Kidney (tissue), 14 donors: ENCODE measurements around the gene ADTRP. TPM values are rescaled to one million over a fixed set of nuclear protein-coding genes. Genes with fewer than 3 reads are reported as not detected.

Experiments
- DNase-seq, 5 donors: peaks; one replicate each; pipeline ENCODE4 v3.0.0-alpha.2; 2013 to 2020
- FAIRE-seq: peaks from 2 replicates; lab custom pipeline; 2012; peaks lifted over from hg19 to GRCh38; lab: Jason Lieb, UNC
- H3K27ac ChIP-seq, 2 donors: one replicate each; pipeline ENCODE4 v1.7.0; 2013; ENCODE audit warnings: low read depth in 2 of 2, low read length in 2 of 2, inconsistent platforms in 1 of 2
- H3K27me3 ChIP-seq: one replicate; pipeline ENCODE4 v1.7.1; 2013; ENCODE audit warnings: low read length, inconsistent platforms; ENCODE audit not compliant: control insufficient read depth, insufficient read depth
- H3K36me3 ChIP-seq, 3 donors: one replicate each; pipeline versions ENCODE4 v1.7.0 to v1.7.1; 2013; ENCODE audit warnings: low read length in 3 of 3, control low read depth in 1 of 3, inconsistent platforms in 1 of 3; ENCODE audit not compliant: insufficient read depth in 3 of 3, control insufficient read depth in 2 of 3
- H3K4me1 ChIP-seq, 3 donors: one replicate each; pipeline versions ENCODE4 v1.7.0 to v1.7.1; 2013; ENCODE audit warnings: low read length in 3 of 3, inconsistent platforms in 1 of 3, low read depth in 1 of 3; ENCODE audit not compliant: control insufficient read depth in 2 of 3, insufficient read depth in 2 of 3
- H3K4me3 ChIP-seq, 3 donors: one replicate each; pipeline versions ENCODE4 v1.7.0 to v1.8.1; 2013; ENCODE audit warnings: low read length in 3 of 3, control low read depth in 1 of 3, inconsistent platforms in 1 of 3
- H3K9ac ChIP-seq, 3 donors: one replicate each; pipeline versions ENCODE4 v1.7.0 to v1.7.1; 2013; ENCODE audit warnings: low read length in 3 of 3, control low read depth in 1 of 3, inconsistent platforms in 1 of 3
- H3K9me3 ChIP-seq, 3 donors: one replicate each; pipeline versions ENCODE4 v1.7.0 to v1.7.1; 2013; ENCODE audit warnings: low read length in 3 of 3, control low read depth in 1 of 3, inconsistent platforms in 1 of 3; ENCODE audit not compliant: control insufficient read depth in 2 of 3, insufficient read depth in 1 of 3
- CTCF ChIP-seq: IDR thresholded peaks from 3 replicates; pipeline ENCODE4 v1.5.1; 2012; ENCODE audit warnings: mild to moderate bottlenecking, moderate library complexity, borderline replicate concordance; ENCODE audit not compliant: insufficient read depth; ENCODE audit errors: extremely low read depth
- intact Hi-C: fragments of 100-400 bp; cut with DNase I; formaldehyde crosslinking; loops from one replicate; pipeline ENCODE4 v1.11.1; 2022
- polyA plus RNA-seq: library from polyadenylated mRNA; stranded (reverse); fragments of 350-450 nt; fragmentation: Illumina TruSeq; extraction: RNeasy Lipid Tissue Mini Kit (QIAGEN cat#74804); gene quantifications from one replicate; pipeline ENCODE4 v1.2.3, GENCODE V29; 2014; ENCODE audit warnings: low read depth, low replicate concordance; ENCODE audit not compliant: insufficient read depth
- total RNA-seq: library from RNA; stranded (reverse); fragmentation: NEBNext Ultra II Directional; extraction: Animal tissue kit (Norgen Biotek cat#: 25700); gene quantifications from one replicate; pipeline ENCODE4 v1.2.1, GENCODE V29; 2021
- donor health status: control.
- donor health status: control.
- donor health status: control.
- donor health status: control.
- donor health status: control.
- donor health status: DM: yes; HTN: yes; CAD: no.
- donor health status: Normal renal cell carcinoma (clear cell type).

ADTRP gene
- total and polyA plus RNA-seq, 2 donors from 2014 or later, result 2.7 to 5.9 TPM

GRCh38 chr6:11672669-11673068 is 105.9 kb downstream of the ADTRP start:
- no peaks in the 10 kb centered on the region for H3K36me3 ChIP-seq
- peaks cover 0 to 5% (median 0%) of the 10 kb centered on the region in 3 donors for H3K9me3 ChIP-seq
- TF ChIP-seq CTCF, result no peak
- H3K9ac ChIP-seq, result no peak overlapping the region
- DNase-seq (no peak), FAIRE-seq (no peak)
- H3K27me3 ChIP-seq, result no peaks in the 10 kb centered on the region
- intact Hi-C loops, result no loop called here
- no peaks in the 10 kb centered on the region for H3K4me1 ChIP-seq
- no peak overlapping the region for H3K4me3 ChIP-seq
- no peak overlapping the region for H3K27ac ChIP-seq

DNA sequence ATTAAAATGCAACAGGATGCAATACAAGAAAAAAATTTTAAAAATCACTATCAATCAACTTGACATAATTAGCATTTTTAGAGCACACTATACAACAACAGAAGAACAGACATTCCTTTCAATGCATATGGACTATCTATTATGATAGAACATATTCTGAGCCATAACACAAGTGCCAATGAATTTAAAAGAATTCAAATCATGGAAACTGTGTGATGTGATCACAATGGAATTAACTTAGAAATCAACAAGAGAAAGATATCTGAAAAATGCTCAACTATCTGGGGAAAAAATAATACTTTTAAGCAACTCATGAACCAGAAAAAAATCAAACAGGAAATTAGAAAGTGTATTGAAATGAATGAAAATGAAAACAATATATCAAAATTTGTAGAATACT is 106.3 kb downstream of the ADTRP start:
- Histone ChIP-seq H3K27me3 (no peaks in the 10 kb centered on the region), H3K4me3 (no peak overlapping the region), H3K9ac (no peak overlapping the region), H3K4me1 (no peaks in the 10 kb centered on the region), H3K27ac (no peak overlapping the region), H3K36me3 (no peaks in the 10 kb centered on the region), H3K9me3 (peaks cover 0 to 5% (median 0%) of the 10 kb centered on the region in 3 donors)
- FAIRE-seq (peak; percentile 8), DNase-seq (no peak)
- intact Hi-C loops, result no loop called here
- TF ChIP-seq CTCF, result no peak

DNA sequence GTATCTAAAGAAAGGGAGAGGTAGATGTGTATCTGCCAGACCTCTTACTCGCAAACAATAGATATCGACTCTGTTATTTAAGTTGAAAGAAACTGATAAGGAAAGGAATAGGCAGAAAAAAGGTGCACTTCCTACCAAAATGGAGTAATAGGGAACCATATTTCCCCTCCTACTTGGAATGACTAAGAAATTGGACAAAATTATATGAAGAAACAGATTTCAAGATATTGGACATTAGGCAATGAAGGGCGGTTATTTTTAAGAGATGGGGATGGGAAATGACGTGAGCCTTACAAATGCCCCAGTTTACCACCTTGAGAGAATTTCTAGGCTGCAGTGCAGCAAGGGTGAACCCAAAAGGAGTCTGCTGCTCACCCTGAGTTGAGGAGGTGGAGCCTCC is 108.9 kb downstream of the ADTRP start:
- no peak overlapping the region for H3K4me3 ChIP-seq
- H3K4me1 ChIP-seq, result no peaks in the 10 kb centered on the region
- no peak overlapping the region for H3K9ac ChIP-seq
- H3K27ac ChIP-seq, result no peak overlapping the region
- no peaks in the 10 kb centered on the region for H3K27me3 ChIP-seq
- FAIRE-seq (no peak), DNase-seq (no peak)
- intact Hi-C loops, result no loop called here
- TF ChIP-seq CTCF, result no peak
- H3K9me3 ChIP-seq, result peaks cover 0 to 5% (median 0%) of the 10 kb centered on the region in 3 donors
- H3K36me3 ChIP-seq, result no peaks in the 10 kb centered on the region

DNA sequence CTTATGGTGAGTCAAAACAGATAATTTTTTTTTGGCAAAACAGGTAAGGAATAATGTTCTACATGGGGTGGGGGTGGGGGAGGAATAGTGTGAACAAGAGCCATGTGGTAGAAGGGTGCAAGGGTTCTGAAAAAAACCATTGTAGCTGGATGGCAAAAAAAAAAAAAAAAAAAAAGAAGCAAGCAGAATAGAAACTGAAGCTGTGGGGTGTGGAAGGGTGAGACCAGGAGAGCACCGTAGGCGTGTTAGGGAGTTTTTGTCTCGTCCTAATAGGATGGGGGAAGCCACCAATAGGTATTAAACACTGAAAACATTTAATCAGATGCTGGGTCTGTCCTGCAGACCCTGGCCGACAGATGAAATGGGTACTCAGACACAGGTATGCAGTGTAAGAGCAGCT is 110.1 kb downstream of the ADTRP start:
- DNase-seq (no peak), FAIRE-seq (no peak)
- Histone ChIP-seq H3K27me3 (no peaks in the 10 kb centered on the region), H3K9ac (no peak overlapping the region), H3K27ac (no peak overlapping the region), H3K4me1 (no peaks in the 10 kb centered on the region), H3K4me3 (no peak overlapping the region), H3K9me3 (peaks cover 0 to 5% (median 0%) of the 10 kb centered on the region in 3 donors), H3K36me3 (no peaks in the 10 kb centered on the region)
- no peak for TF ChIP-seq CTCF
- intact Hi-C loops, result no loop called here
